GM18858 (cell line): ENCODE data around the gene KCNAB2.

Source experiments
- ATAC-seq: cut with Tn5 transposase; IDR thresholded peaks from one replicate; pipeline ENCODE4 v1.9.1; 2021; ENCODE audit not compliant: unreplicated experiment

Gene KCNAB2

GRCh38 chr1:6144647-6145395 lies 99.1 kb downstream of the KCNAB2 start:
- ATAC-seq, result no peak

GRCh38 chr1:6145396-6145750 lies 99.7 kb downstream of the KCNAB2 start:
- ATAC-seq, result no peak

GRCh38 chr1:6145864-6146410 lies 100.2 kb downstream of the KCNAB2 start:
- no peak for ATAC-seq

GRCh38 chr1:6148497-6149241 lies 103.0 kb downstream of the KCNAB2 start:
- ATAC-seq, result no peak

GRCh38 chr1:6149597-6149996 lies 103.9 kb downstream of the KCNAB2 start:
- ATAC-seq, result no peak

GRCh38 chr1:6150006-6150938 lies 104.6 kb downstream of the KCNAB2 start:
- no peak for ATAC-seq
